ENCODE measurements around the gene STMN3.

The STMN3 gene

DNA sequence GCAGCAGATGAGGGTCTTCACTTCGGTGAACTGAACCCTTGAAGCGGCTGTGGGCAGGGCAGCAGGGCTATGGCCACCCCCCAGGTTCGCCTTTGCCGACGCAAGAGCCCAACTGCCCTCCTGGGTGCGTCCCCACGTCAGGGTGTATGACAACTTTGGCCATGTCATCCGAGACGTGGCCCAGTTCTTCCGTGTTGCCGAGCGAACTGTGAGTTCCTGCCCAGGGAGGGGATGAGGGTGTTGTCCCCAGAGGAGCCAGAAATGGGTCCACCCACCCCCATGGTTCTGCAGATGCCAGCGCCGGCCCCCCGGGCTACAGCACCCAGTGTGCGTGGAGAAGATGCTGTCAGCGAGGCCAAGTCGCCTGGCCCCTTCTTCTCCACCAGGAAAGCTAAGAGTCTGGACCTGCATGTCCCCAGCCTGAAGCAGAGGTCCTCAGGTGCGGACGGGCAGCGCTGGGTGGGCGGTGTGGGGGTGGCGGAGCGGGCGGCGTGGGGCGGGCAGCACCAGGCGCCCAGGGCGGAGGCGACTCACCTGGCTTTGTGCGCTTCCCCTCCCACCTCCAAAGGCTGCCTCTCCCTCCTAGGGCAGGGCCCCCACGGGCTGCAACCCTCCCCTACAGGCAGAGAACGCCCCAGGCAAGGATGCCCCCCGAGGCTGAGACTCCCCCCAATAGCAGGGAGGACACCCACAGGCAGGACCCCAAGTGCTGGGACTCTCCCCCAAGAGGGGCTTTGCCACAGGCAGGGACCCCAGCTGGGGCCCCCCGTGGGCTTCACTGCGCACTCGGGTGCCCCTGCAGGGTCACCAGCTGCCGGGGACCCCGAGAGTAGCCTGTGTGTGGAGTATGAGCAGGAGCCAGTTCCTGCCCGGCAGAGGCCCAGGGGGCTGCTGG is 37.0 kb upstream of the STMN3 start:
- no peak overlapping the region for H3K9ac ChIP-seq (ENCODE audit: low read length)
- no peaks in the 10 kb centered on the region for H3K9me2 ChIP-seq (ENCODE audit: low read depth, low read length)
- no peaks in the 10 kb centered on the region for H3K9me3 ChIP-seq (ENCODE audit: low read length)
- H3K4me1 ChIP-seq (ENCODE audit: insufficient read depth, low read length, severe bottlenecking), result no peaks in the 10 kb centered on the region
- H3K27me3 ChIP-seq (ENCODE audit: insufficient read depth, low read length), result no peaks in the 10 kb centered on the region; the same call in 1 of the 2 replicates
- TF ChIP-seq EZH2 (IDR thresholded peaks at IDR 0.05; ENCODE audit: borderline replicate concordance, low read length), result no peak
- H3F3A ChIP-seq (ENCODE audit: insufficient read depth, low read length), result no peaks in the 10 kb centered on the region
- no peaks in the 10 kb centered on the region for H4K20me1 ChIP-seq (ENCODE audit: insufficient read depth, low read length)
- H3K4me3 ChIP-seq (ENCODE audit: low read depth, low read length, poor library complexity, severe bottlenecking), result no peak overlapping the region
- no peaks in the 10 kb centered on the region for H3K36me3 ChIP-seq (ENCODE audit: insufficient read depth, low read length)
- H2AFZ ChIP-seq (ENCODE audit: low read length), result no peak overlapping the region
- no peak overlapping the region for H3K4me2 ChIP-seq (ENCODE audit: low read length)
- H3K79me2 ChIP-seq (ENCODE audit: insufficient read depth, low read length), result no peaks in the 10 kb centered on the region
- no peak overlapping the region for H3K27ac ChIP-seq (ENCODE audit: low read depth, low read length, poor library complexity, severe bottlenecking)

DNA sequence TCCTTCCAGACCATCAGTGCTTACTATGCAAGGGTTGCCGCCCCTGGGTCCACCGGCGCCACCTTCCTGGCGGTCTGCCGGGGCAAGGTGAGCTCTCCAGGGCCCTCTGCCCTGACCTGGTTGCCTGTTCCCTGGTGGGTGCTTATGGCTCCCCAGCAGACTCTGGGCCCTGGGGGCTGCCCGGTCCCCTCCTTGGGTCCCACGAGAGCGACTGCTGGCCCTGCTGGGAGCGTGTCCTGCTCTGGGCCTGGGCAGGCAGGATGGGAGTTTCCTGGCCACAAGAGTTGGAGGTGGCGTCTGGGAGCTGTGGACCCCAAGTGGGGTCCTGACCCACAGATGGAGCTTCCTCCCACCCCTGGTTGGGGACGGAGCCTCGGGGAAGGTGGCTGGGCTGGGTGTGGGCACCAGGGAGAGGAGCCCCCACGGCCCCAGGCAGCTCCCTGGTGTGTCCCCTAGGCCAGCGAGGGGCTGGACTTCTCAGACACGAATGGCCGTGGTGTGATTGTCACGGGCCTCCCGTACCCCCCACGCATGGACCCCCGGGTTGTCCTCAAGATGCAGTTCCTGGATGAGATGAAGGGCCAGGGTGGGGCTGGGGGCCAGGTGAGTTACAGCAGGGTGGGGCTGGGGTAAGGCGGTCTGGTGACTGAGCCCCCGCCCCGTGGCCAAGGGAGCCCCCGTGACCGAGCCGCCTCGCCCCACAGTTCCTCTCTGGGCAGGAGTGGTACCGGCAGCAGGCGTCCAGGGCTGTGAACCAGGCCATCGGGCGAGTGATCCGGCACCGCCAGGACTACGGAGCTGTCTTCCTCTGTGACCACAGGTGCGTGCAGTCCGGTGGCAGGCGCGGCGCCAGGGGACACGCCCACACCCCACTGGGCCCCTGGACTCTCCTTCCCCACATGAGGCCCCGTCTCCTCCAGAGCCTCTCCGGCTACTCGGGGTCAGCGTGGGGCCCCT is 36.1 kb upstream of the STMN3 start:
- no peak overlapping the region for H3K9ac ChIP-seq (ENCODE audit: low read length)
- no peaks in the 10 kb centered on the region for H3K9me3 ChIP-seq (ENCODE audit: low read length)
- H3K4me1 ChIP-seq (ENCODE audit: insufficient read depth, low read length, severe bottlenecking), result no peaks in the 10 kb centered on the region
- H3K36me3 ChIP-seq (ENCODE audit: insufficient read depth, low read length), result no peaks in the 10 kb centered on the region
- no peak overlapping the region for H3K4me2 ChIP-seq (ENCODE audit: low read length)
- no peaks in the 10 kb centered on the region for H3F3A ChIP-seq (ENCODE audit: insufficient read depth, low read length)
- no peak overlapping the region for H2AFZ ChIP-seq (ENCODE audit: low read length)
- H4K20me1 ChIP-seq (ENCODE audit: insufficient read depth, low read length), result no peaks in the 10 kb centered on the region
- H3K79me2 ChIP-seq (ENCODE audit: insufficient read depth, low read length), result no peaks in the 10 kb centered on the region
- no peak overlapping the region for H3K4me3 ChIP-seq (ENCODE audit: low read depth, low read length, poor library complexity, severe bottlenecking)
- no peaks in the 10 kb centered on the region; the same call in 1 of the 2 replicates for H3K27me3 ChIP-seq (ENCODE audit: insufficient read depth, low read length)
- TF ChIP-seq, protein P1, sequence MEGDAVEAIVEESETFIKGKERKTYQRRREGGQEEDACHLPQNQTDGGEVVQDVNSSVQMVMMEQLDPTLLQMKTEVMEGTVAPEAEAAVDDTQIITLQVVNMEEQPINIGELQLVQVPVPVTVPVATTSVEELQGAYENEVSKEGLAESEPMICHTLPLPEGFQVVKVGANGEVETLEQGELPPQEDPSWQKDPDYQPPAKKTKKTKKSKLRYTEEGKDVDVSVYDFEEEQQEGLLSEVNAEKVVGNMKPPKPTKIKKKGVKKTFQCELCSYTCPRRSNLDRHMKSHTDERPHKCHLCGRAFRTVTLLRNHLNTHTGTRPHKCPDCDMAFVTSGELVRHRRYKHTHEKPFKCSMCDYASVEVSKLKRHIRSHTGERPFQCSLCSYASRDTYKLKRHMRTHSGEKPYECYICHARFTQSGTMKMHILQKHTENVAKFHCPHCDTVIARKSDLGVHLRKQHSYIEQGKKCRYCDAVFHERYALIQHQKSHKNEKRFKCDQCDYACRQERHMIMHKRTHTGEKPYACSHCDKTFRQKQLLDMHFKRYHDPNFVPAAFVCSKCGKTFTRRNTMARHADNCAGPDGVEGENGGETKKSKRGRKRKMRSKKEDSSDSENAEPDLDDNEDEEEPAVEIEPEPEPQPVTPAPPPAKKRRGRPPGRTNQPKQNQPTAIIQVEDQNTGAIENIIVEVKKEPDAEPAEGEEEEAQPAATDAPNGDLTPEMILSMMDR (IDR thresholded peaks at IDR 0.05; ENCODE audit: low read length), result no peak
- no peak for TF ChIP-seq EZH2 (IDR thresholded peaks at IDR 0.05; ENCODE audit: borderline replicate concordance, low read length)
- no peaks in the 10 kb centered on the region for H3K9me2 ChIP-seq (ENCODE audit: low read depth, low read length)
- no peak overlapping the region for H3K27ac ChIP-seq (ENCODE audit: low read depth, low read length, poor library complexity, severe bottlenecking)

DNA sequence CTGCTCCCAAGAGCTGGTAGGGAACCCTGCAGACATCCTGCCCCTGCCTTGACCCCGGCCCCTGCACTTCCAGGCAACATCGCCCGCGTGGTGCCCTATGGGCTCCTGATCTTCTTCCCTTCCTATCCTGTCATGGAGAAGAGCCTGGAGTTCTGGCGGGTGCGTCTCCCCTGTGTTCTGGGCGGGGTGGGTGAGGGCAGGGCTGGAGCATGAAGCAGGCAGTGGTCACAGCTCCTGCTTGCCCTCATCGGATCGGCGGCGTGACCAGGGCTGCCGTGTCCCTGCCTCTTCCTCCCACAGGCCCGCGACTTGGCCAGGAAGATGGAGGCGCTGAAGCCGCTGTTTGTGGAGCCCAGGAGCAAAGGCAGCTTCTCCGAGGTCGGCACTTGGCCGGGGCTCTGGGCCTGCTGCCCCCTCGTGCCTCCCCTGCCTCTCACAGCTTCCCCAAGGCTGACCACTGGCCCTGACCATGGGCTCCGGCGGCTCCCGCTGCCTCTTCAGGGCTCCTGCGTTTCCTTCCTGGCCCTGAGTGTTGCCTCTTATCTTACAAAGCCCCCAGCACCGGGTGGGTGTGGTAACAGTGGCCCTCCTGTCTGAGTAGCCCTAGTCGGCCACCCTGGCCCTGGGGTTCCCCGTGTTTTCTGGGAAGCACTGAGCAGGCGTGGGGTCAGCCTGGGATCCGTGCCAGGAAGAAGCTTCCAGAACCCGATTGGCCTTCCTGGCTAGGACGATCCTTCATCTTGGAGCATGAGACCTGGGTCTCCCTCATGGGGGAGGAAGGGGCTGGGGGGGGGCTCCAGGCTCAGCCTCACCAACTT is 35.2 kb upstream of the STMN3 start:
- no peaks in the 10 kb centered on the region for H3K79me2 ChIP-seq (ENCODE audit: insufficient read depth, low read length)
- TF ChIP-seq, protein P1 (IDR thresholded peaks at IDR 0.05; ENCODE audit: low read length), result no peak
- TF ChIP-seq EZH2 (IDR thresholded peaks at IDR 0.05; ENCODE audit: borderline replicate concordance, low read length), result no peak
- no peaks in the 10 kb centered on the region for H3K4me1 ChIP-seq (ENCODE audit: insufficient read depth, low read length, severe bottlenecking)
- H3K4me2 ChIP-seq (ENCODE audit: low read length), result no peak overlapping the region
- no peaks in the 10 kb centered on the region for H4K20me1 ChIP-seq (ENCODE audit: insufficient read depth, low read length)
- H3K9me3 ChIP-seq (ENCODE audit: low read length), result no peaks in the 10 kb centered on the region
- no peak overlapping the region for H3K27ac ChIP-seq (ENCODE audit: low read depth, low read length, poor library complexity, severe bottlenecking)
- H3K4me3 ChIP-seq (ENCODE audit: low read depth, low read length, poor library complexity, severe bottlenecking), result no peak overlapping the region
- no peak overlapping the region for H3K9ac ChIP-seq (ENCODE audit: low read length)
- H3K9me2 ChIP-seq (ENCODE audit: low read depth, low read length), result no peaks in the 10 kb centered on the region
- H3K27me3 ChIP-seq (ENCODE audit: insufficient read depth, low read length), result no peaks in the 10 kb centered on the region; the same call in 1 of the 2 replicates
- peaks cover 7% of the 10 kb centered on the region; the same call in 1 of the 2 replicates for H3K36me3 ChIP-seq (ENCODE audit: insufficient read depth, low read length)
- no peak overlapping the region for H2AFZ ChIP-seq (ENCODE audit: low read length)
- H3F3A ChIP-seq (ENCODE audit: insufficient read depth, low read length), result no peaks in the 10 kb centered on the region
